Endothelial cell (in vitro differentiated cells): ENCODE measurements around the gene ZNF70. TPM values are rescaled to one million over a fixed set of nuclear protein-coding genes. Genes with fewer than 3 reads are reported as not detected.

ENCODE experiments used
- DNase-seq: peaks from one replicate; pipeline ENCODE4 v3.0.0; 2021; ENCODE audit warnings: low spot score
- H3K27ac Mint-ChIP-seq: one replicate; pipeline ENCODE4 v1.8.0; 2021; ENCODE audit warnings: mixed read lengths, inconsistent platforms; ENCODE audit not compliant: unreplicated experiment
- H3K27me3 Mint-ChIP-seq: one replicate; pipeline ENCODE4 v1.8.0; 2021; ENCODE audit warnings: mild to moderate bottlenecking, moderate library complexity, mixed read lengths, inconsistent platforms; ENCODE audit not compliant: unreplicated experiment
- H3K36me3 Mint-ChIP-seq: one replicate; pipeline ENCODE4 v1.8.0; 2021; ENCODE audit warnings: mild to moderate bottlenecking, low read depth, mixed read lengths, inconsistent platforms; ENCODE audit not compliant: unreplicated experiment
- H3K4me1 Mint-ChIP-seq: one replicate; pipeline ENCODE4 v1.8.0; 2021; ENCODE audit warnings: mild to moderate bottlenecking, mixed read lengths, inconsistent platforms; ENCODE audit not compliant: unreplicated experiment
- H3K4me3 Mint-ChIP-seq: one replicate; pipeline ENCODE4 v1.8.0; 2021; ENCODE audit warnings: mild to moderate bottlenecking, mixed read lengths, inconsistent platforms; ENCODE audit not compliant: unreplicated experiment
- H3K9me3 Mint-ChIP-seq: one replicate; pipeline ENCODE4 v1.8.0; 2021; ENCODE audit warnings: mixed read lengths, inconsistent platforms; ENCODE audit not compliant: unreplicated experiment
- total RNA-seq: library from RNA; stranded (reverse); fragmentation: NEBNext Ultra II Directional; extraction: Animal tissue kit (Norgen Biotek cat#: 25700); gene quantifications from one replicate; pipeline ENCODE4 v1.2.1, GENCODE V29; 2021; ENCODE audit not compliant: unreplicated experiment
- TF ChIP-seq, protein P1 (sequence below): fragments of 200-600 bp; sonication (generic); IDR thresholded peaks from one replicate; pipeline ENCODE4 v1.5.0; 2021; ENCODE audit warnings: antibody characterized with exemption; ENCODE audit not compliant: unreplicated experiment

The ZNF70 gene
- total RNA-seq, 1 donor from 2014 or later: 8.0 TPM

DNA sequence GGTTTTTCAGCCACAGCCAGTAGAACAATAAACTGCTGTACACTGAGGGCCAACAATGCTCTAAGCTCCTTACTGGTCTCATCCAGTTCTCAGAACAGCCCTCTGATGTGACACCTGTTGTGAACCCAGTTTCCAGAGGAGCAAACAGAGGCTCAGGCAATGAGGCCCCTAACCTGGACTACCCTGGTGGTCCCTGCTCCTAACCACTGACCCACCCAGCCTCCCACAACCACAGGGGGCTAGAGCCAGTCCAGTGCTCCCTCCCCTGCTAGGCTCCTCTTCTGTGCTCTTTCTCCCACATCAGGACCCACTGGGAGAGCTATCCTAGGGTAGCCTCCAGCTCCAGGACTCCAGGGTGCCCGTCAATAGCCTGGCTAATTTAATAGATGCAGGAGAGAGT is 31.8 kb upstream of the ZNF70 start:
- DNase-seq: no peak
- Mint-ChIP-seq H3K4me3 (no peak overlapping the region), H3K27me3 (peaks cover 3% of the 10 kb centered on the region), H3K9me3 (no peaks in the 10 kb centered on the region), H3K27ac (no peak overlapping the region), H3K36me3 (no peaks in the 10 kb centered on the region), H3K4me1 (peaks cover 6% of the 10 kb centered on the region)
- TF ChIP-seq, protein P1, sequence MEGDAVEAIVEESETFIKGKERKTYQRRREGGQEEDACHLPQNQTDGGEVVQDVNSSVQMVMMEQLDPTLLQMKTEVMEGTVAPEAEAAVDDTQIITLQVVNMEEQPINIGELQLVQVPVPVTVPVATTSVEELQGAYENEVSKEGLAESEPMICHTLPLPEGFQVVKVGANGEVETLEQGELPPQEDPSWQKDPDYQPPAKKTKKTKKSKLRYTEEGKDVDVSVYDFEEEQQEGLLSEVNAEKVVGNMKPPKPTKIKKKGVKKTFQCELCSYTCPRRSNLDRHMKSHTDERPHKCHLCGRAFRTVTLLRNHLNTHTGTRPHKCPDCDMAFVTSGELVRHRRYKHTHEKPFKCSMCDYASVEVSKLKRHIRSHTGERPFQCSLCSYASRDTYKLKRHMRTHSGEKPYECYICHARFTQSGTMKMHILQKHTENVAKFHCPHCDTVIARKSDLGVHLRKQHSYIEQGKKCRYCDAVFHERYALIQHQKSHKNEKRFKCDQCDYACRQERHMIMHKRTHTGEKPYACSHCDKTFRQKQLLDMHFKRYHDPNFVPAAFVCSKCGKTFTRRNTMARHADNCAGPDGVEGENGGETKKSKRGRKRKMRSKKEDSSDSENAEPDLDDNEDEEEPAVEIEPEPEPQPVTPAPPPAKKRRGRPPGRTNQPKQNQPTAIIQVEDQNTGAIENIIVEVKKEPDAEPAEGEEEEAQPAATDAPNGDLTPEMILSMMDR: no peak

DNA sequence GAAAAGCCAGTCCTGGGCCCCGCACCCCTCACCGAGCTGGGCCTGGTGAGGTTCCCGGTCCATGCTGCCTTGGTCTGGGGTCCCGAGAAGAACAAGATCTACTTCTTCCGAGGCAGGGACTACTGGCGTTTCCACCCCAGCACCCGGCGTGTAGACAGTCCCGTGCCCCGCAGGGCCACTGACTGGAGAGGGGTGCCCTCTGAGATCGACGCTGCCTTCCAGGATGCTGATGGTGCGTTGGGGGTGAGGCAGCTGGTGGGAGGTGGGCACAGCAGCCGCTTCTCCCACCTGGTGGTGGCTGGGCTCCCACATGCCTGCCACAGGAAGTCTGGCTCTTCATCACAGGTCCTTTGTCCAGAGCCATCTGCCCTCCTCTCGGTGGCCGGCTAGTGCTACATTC is 31.3 kb upstream of the ZNF70 start:
- no peaks in the 10 kb centered on the region for H3K9me3 Mint-ChIP-seq
- no peak for DNase-seq
- TF ChIP-seq, protein P1: no peak
- H3K27ac Mint-ChIP-seq: no peak overlapping the region
- peaks cover 2% of the 10 kb centered on the region for H3K27me3 Mint-ChIP-seq
- no peaks in the 10 kb centered on the region for H3K36me3 Mint-ChIP-seq
- H3K4me1 Mint-ChIP-seq: peaks cover 3% of the 10 kb centered on the region
- no peak overlapping the region for H3K4me3 Mint-ChIP-seq

DNA sequence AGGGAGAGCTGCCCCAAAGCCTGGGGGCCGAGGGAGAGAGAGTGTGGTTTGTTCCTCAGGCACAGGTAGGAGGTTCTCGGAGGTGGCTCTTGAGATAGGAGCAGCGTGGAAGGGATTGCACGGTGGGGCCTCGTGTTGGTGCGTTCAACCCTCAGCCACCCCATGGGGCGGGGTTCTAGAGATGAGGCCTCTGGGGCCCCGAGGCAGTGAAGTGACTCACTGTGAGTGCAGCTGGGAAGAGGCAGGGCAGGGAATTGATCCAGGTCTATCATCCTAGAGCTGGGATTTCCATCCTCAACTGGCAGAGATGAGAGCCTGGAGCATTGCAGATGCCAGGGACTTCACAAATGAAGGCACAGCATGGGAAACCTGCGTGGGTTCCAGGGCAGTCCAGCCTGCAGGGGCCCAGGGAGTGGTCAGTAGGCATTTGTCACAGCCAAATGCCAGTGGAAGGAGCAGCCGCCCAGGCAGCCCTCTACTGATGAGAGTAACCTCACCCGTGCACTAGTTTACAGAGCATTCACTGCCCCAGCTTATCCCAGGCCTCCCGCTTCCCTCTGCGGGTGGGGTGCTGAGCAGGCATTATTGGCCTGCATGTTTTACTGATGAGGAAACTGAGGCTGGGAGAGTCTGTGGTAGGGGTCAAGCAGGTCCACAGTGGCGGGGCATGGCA is 30.7 kb upstream of the ZNF70 start:
- no peak overlapping the region for H3K27ac Mint-ChIP-seq
- peaks cover 2% of the 10 kb centered on the region for H3K27me3 Mint-ChIP-seq
- H3K9me3 Mint-ChIP-seq: no peaks in the 10 kb centered on the region
- no peak for DNase-seq
- H3K4me1 Mint-ChIP-seq: peaks cover 3% of the 10 kb centered on the region
- TF ChIP-seq, protein P1: no peak
- no peak overlapping the region for H3K4me3 Mint-ChIP-seq
- H3K36me3 Mint-ChIP-seq: no peaks in the 10 kb centered on the region

DNA sequence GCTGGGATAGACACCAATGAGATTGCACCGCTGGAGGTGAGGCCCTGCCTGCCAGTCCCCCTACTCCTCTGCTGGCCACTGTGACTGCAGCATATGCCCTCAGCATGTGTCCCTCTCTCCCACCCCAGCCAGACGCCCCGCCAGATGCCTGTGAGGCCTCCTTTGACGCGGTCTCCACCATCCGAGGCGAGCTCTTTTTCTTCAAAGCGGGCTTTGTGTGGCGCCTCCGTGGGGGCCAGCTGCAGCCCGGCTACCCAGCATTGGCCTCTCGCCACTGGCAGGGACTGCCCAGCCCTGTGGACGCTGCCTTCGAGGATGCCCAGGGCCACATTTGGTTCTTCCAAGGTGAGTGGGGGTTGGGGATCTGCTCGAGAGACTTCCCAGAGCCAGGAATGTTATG is 30.2 kb upstream of the ZNF70 start:
- TF ChIP-seq, protein P1: no peak

GRCh38 chr22:23780146-23780748 is 29.3 kb upstream of the ZNF70 start:
- peaks cover 4% of the 10 kb centered on the region for H3K27me3 Mint-ChIP-seq
- H3K27ac Mint-ChIP-seq: no peak overlapping the region
- H3K9me3 Mint-ChIP-seq: no peaks in the 10 kb centered on the region
- TF ChIP-seq, protein P1: no peak
- H3K36me3 Mint-ChIP-seq: no peaks in the 10 kb centered on the region
- H3K4me1 Mint-ChIP-seq: no peaks in the 10 kb centered on the region
- DNase-seq: no peak
- H3K4me3 Mint-ChIP-seq: no peak overlapping the region

More for the DNA sequence above, 30.2 kb upstream of the ZNF70 start:
- no peaks in the 10 kb centered on the region for H3K9me3 Mint-ChIP-seq
- H3K27ac Mint-ChIP-seq: no peak overlapping the region
- H3K4me3 Mint-ChIP-seq: no peak overlapping the region
- H3K36me3 Mint-ChIP-seq: no peaks in the 10 kb centered on the region
- no peak for DNase-seq
- peaks cover 2% of the 10 kb centered on the region for H3K27me3 Mint-ChIP-seq
- H3K4me1 Mint-ChIP-seq: no peaks in the 10 kb centered on the region
